Endothelial cell of umbilical vein (primary cell): ENCODE results near the gene BLNK. TPM values are rescaled to one million over a fixed set of nuclear protein-coding genes. Genes with fewer than 3 reads are reported as not detected.

Experiments
- BruUV-seq: library from RNA; stranded (reverse); fragments of 400-500 nt; replicated peaks from 2 replicates; lab custom pipeline; 2021; lab: Mats Ljungman, UMichigan
- CTCF ChIA-PET: fragments of 300-600, 350-600 bp; sonication (Branson Sonifier 250); formaldehyde crosslinking; loops from one replicate; lab custom pipeline; 2021; ENCODE audit warnings: antibody characterized with exemption, inconsistent platforms; lab: Charles Lee
- POLR2A ChIA-PET: fragments of 300-600, 350-600 bp; sonication (Branson Sonifier 250); formaldehyde crosslinking; loops from one replicate; lab custom pipeline; 2021; ENCODE audit warnings: antibody characterized with exemption, inconsistent platforms; lab: Charles Lee
- DNase-seq: peaks from one replicate; pipeline ENCODE4 v3.0.0-alpha.2; 2011; ENCODE audit warnings: low read depth, low spot score
- FAIRE-seq: peaks from 2 replicates; lab custom pipeline; 2011; peaks lifted over from hg19 to GRCh38; lab: Jason Lieb, UNC
- H2AFZ ChIP-seq: 2 replicates; pipeline ENCODE4 v1.6.0; 2012; ENCODE audit warnings: low read depth, low read length, control low read depth, inconsistent platforms
- H3K27ac ChIP-seq: 2 replicates; pipeline ENCODE4 v1.5.1; 2011; ENCODE audit warnings: low read depth, mild to moderate bottlenecking, control low read depth, low read length, moderate library complexity; ENCODE audit not compliant: insufficient read depth
- H3K27me3 ChIP-seq, 2 experiments: 2 replicates each; pipeline versions ENCODE4 v1.6.0 to v1.6.1; 2011; ENCODE audit warnings: low read length in 2 of 2, mixed read lengths in 1 of 2; ENCODE audit not compliant: control insufficient read depth in 2 of 2, insufficient read depth in 2 of 2
- H3K36me3 ChIP-seq, 2 experiments: 2 replicates in 1 of 2; 3 replicates in 1 of 2; pipeline ENCODE4 v1.5.1; 2011; ENCODE audit warnings: low read length in 2 of 2, mild to moderate bottlenecking in 1 of 2, moderate library complexity in 1 of 2; ENCODE audit not compliant: control insufficient read depth in 2 of 2, insufficient read depth in 2 of 2; ENCODE audit errors: extremely low read depth in 1 of 2
- H3K4me1 ChIP-seq: 3 replicates; pipeline ENCODE4 v1.5.1; 2011; ENCODE audit warnings: mild to moderate bottlenecking, low read length; ENCODE audit not compliant: control insufficient read depth, insufficient read depth; ENCODE audit errors: extremely low read depth
- H3K4me2 ChIP-seq: 2 replicates; pipeline ENCODE4 v1.6.1; 2011; ENCODE audit warnings: low read length, control low read depth, mixed read lengths; ENCODE audit not compliant: insufficient read depth
- H3K4me3 ChIP-seq, 3 experiments: fragments of 200-600 bp in 1 of 3; sonication (generic), shearing (Covaris generic) in 1 of 3; replicated peaks in 1 of 3; 2 replicates each; pipeline ENCODE4 v1.5.1; 2011 to 2016; ENCODE audit warnings: control low read depth in 3 of 3, low read length in 3 of 3, mild to moderate bottlenecking in 2 of 3, inconsistent platforms in 1 of 3, low read depth in 1 of 3, moderate library complexity in 1 of 3; ENCODE audit not compliant: insufficient read depth in 1 of 3
- H3K79me2 ChIP-seq: 2 replicates; pipeline ENCODE4 v1.6.0; 2012; ENCODE audit warnings: low read length, inconsistent platforms; ENCODE audit not compliant: control insufficient read depth, insufficient read depth
- H3K9ac ChIP-seq: replicated peaks from 2 replicates; pipeline ENCODE3; 2011; ENCODE audit warnings: low read length, control low read depth; ENCODE audit not compliant: insufficient read depth; ENCODE audit errors: extremely low read depth
- H3K9me1 ChIP-seq: replicated peaks from 3 replicates; pipeline ENCODE4 v1.6.0; 2011; ENCODE audit warnings: mild to moderate bottlenecking, low read length; ENCODE audit not compliant: control insufficient read depth, insufficient read depth; ENCODE audit errors: extremely low read depth
- H3K9me3 ChIP-seq: replicated peaks from 2 replicates; pipeline ENCODE4 v1.5.1; 2012; ENCODE audit warnings: low read length, inconsistent platforms; ENCODE audit not compliant: control insufficient read depth, insufficient read depth
- H4K20me1 ChIP-seq: replicated peaks from 2 replicates; pipeline ENCODE3; 2011; ENCODE audit warnings: mild to moderate bottlenecking, low read length; ENCODE audit not compliant: control insufficient read depth, insufficient read depth; ENCODE audit errors: extremely low read depth
- CTCF ChIP-seq, 2 donors: IDR thresholded peaks; 1 replicate in 1 of 2; 2 replicates in 1 of 2; pipeline ENCODE4 v1.5.1; 2011; ENCODE audit warnings: low read length in 2 of 2, mild to moderate bottlenecking in 2 of 2, moderate library complexity in 2 of 2, control low read depth in 1 of 2, inconsistent platforms in 1 of 2, low read depth in 1 of 2; ENCODE audit not compliant: insufficient read depth in 1 of 2; ENCODE audit errors: extremely low read depth in 1 of 2
- EZH2 ChIP-seq: IDR thresholded peaks from 2 replicates; pipeline ENCODE4 v1.6.1; 2012; ENCODE audit warnings: borderline replicate concordance, low read depth, mild to moderate bottlenecking, moderate library complexity, low read length, inconsistent platforms; ENCODE audit not compliant: severe bottlenecking
- FOS ChIP-seq: IDR thresholded peaks from 2 replicates; pipeline ENCODE4 v1.6.1; 2011; ENCODE audit warnings: mild to moderate bottlenecking, low read length, moderate library complexity, borderline replicate concordance; ENCODE audit not compliant: insufficient read depth
- GATA2 ChIP-seq: IDR thresholded peaks from 2 replicates; pipeline ENCODE4 v1.7.0; 2011; ENCODE audit warnings: low read depth, mild to moderate bottlenecking, moderate library complexity, mixed read lengths, low read length; ENCODE audit not compliant: insufficient read length, insufficient read depth
- JUN ChIP-seq: IDR thresholded peaks from 2 replicates; pipeline ENCODE4 v1.6.1; 2011; ENCODE audit warnings: borderline replicate concordance, low read depth; ENCODE audit not compliant: insufficient read length, insufficient read depth
- MAX ChIP-seq: IDR thresholded peaks from 2 replicates; pipeline ENCODE4 v1.6.1; 2011; ENCODE audit not compliant: insufficient read depth, insufficient read length
- MYC ChIP-seq: IDR thresholded peaks from one replicate; pipeline ENCODE4 v1.6.1; 2011; ENCODE audit warnings: mild to moderate bottlenecking, low read depth, low read length
- POLR2A ChIP-seq: IDR thresholded peaks from 2 replicates; pipeline ENCODE4 v1.6.1; 2012; ENCODE audit warnings: low read depth, mild to moderate bottlenecking, control low read depth, low read length
- POLR2AphosphoS5 ChIP-seq: IDR thresholded peaks from 2 replicates; pipeline ENCODE4 v1.6.1; 2012; ENCODE audit warnings: low read depth, mild to moderate bottlenecking, control low read depth, low read length, moderate library complexity; ENCODE audit not compliant: insufficient read depth
- dilution Hi-C: fragments of 300-500 bp; cut with MboI; formaldehyde crosslinking; loops from one replicate; pipeline ENCODE4 v1.15.0; 2019; ENCODE audit warnings: low sequenced_read_pairs; ENCODE audit not compliant: extremely low pct_ligation_motif_present
- intact Hi-C: fragments of 100-400 bp; cut with micrococcal nuclease; formaldehyde crosslinking; loops from one replicate; pipeline ENCODE4 v1.10.0; 2022
- polyA plus RNA-seq, 4 experiments: library from polyadenylated mRNA; depleted of rRNA in 3 of 4; stranded (reverse) in 3 of 4; unstranded in 1 of 4; fragments of >200 nt; gene quantifications; 2 replicates each; pipeline versions ENCODE4 v1.2.1 to v1.2.3, GENCODE V29; 2011 to 2012; ENCODE audit warnings: missing spikeins in 1 of 4
- total RNA-seq: library from RNA; stranded (reverse); gene quantifications from 2 replicates; pipeline ENCODE4 v1.2.3, GENCODE V29; 2021

BLNK gene
- total and polyA plus RNA-seq, 2 donors (not counting 3 experiments of a cell fraction or from before 2014, with no cell fraction given) = not detected

GRCh38 chr10:96255549-96256333 is 15.6 kb downstream of the BLNK start:
- H3K9ac ChIP-seq = no peak overlapping the region
- no peak for DNase-seq
- H2AFZ ChIP-seq = no peak overlapping the region
- H4K20me1 ChIP-seq = no peaks in the 10 kb centered on the region
- FAIRE-seq = no peak
- TF ChIP-seq JUN (no peak), EZH2 (no peak), FOS (no peak), POLR2A (no peak), CTCF (IDR thresholded peaks at IDR 0.05; ENCODE audit: extremely low read depth in 1 of 2, insufficient read depth in 1 of 2, low read depth in 1 of 2, low read length in 2 of 2) (no peak), MAX (no peak), GATA2 (no peak), MYC (no peak), POLR2AphosphoS5 (no peak)
- peaks cover 0 to 2% of the 10 kb centered on the region in 2 experiments for H3K27me3 ChIP-seq
- H3K9me3 ChIP-seq = no peaks in the 10 kb centered on the region
- no peak overlapping the region for H3K4me3 ChIP-seq
- H3K9me1 ChIP-seq = no peaks in the 10 kb centered on the region
- dilution Hi-C loops (no loop called here), intact Hi-C loops (no loop called here)
- H3K4me1 ChIP-seq = no peaks in the 10 kb centered on the region
- POLR2A ChIA-PET = no interaction called here
- H3K36me3 ChIP-seq = no peaks in the 10 kb centered on the region
- H3K4me2 ChIP-seq = no peak overlapping the region
- H3K27ac ChIP-seq = no peak overlapping the region
- CTCF ChIA-PET = interaction anchor here (1.2 to 5.0 kb wide), 4 partner anchors 11 to 240 kb away, joined by 3 to 27 read pairs (median 4); no protein-coding TSS in a partner anchor
- H3K79me2 ChIP-seq = no peaks in the 10 kb centered on the region
- no TSS peak for BruUV-seq
